ENCODE measurements around the gene MYOM3. TPM values are rescaled to one million over a fixed set of nuclear protein-coding genes. Genes with fewer than 3 reads are reported as not detected.

Gene MYOM3
- polyA plus RNA-seq, 1 donor from 2014 or later = not detected

DNA sequence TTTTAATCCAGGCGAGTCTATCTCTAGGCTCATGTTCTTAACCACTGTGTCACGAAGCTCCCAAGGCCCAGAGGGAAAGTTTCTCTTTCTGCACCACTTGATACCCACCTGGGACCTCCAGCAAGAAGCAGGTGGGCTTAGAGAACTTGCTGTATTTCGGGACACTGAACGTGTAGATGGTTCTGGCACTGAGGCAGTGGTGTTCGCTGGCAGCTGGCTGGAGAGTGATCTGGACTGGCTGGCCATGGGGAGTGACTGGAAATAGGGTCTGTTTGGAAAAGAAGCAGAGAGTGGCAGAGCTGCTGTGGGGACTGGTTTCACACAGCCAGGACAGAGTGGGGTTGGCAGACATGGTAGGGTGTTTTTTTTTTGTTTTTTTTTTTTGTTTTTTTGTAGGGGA lies 47.4 kb upstream of the MYOM3 start:
- H3K4me3 ChIP-seq (ENCODE audit: low read length) = no peak overlapping the region
- H3K4me2 ChIP-seq (ENCODE audit: low read length) = no peak overlapping the region
- H4K20me1 ChIP-seq (ENCODE audit: insufficient read depth) = no peaks in the 10 kb centered on the region
- H3F3A ChIP-seq (ENCODE audit: insufficient read depth, low read length, poor library complexity, severe bottlenecking) = no peaks in the 10 kb centered on the region
- H3K9ac ChIP-seq (ENCODE audit: low read length) = no peak overlapping the region
- no peaks in the 10 kb centered on the region for H3K9me2 ChIP-seq (ENCODE audit: insufficient read depth, low read length)
- no peaks in the 10 kb centered on the region for H3K27me3 ChIP-seq (ENCODE audit: insufficient read depth, low read depth, low read length)
- H3K79me2 ChIP-seq (replicated peaks; ENCODE audit: insufficient read depth, low read length) = no peaks in the 10 kb centered on the region
- H3K27ac ChIP-seq (ENCODE audit: low read length) = no peak overlapping the region
- H3K9me3 ChIP-seq (ENCODE audit: low read length) = no peaks in the 10 kb centered on the region
- no peak overlapping the region for H2AFZ ChIP-seq (ENCODE audit: low read depth, low read length)
- TF ChIP-seq, protein P1, sequence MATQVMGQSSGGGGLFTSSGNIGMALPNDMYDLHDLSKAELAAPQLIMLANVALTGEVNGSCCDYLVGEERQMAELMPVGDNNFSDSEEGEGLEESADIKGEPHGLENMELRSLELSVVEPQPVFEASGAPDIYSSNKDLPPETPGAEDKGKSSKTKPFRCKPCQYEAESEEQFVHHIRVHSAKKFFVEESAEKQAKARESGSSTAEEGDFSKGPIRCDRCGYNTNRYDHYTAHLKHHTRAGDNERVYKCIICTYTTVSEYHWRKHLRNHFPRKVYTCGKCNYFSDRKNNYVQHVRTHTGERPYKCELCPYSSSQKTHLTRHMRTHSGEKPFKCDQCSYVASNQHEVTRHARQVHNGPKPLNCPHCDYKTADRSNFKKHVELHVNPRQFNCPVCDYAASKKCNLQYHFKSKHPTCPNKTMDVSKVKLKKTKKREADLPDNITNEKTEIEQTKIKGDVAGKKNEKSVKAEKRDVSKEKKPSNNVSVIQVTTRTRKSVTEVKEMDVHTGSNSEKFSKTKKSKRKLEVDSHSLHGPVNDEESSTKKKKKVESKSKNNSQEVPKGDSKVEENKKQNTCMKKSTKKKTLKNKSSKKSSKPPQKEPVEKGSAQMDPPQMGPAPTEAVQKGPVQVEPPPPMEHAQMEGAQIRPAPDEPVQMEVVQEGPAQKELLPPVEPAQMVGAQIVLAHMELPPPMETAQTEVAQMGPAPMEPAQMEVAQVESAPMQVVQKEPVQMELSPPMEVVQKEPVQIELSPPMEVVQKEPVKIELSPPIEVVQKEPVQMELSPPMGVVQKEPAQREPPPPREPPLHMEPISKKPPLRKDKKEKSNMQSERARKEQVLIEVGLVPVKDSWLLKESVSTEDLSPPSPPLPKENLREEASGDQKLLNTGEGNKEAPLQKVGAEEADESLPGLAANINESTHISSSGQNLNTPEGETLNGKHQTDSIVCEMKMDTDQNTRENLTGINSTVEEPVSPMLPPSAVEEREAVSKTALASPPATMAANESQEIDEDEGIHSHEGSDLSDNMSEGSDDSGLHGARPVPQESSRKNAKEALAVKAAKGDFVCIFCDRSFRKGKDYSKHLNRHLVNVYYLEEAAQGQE (IDR thresholded peaks at IDR 0.05; ENCODE audit: borderline replicate concordance) = no peak
- TF ChIP-seq RAD21 (conservative IDR thresholded peaks at IDR 0.05) = no peak
- no peak for TF ChIP-seq SMC3 (conservative IDR thresholded peaks at IDR 0.05; ENCODE audit: poor library complexity)
- TF ChIP-seq, protein P2, sequence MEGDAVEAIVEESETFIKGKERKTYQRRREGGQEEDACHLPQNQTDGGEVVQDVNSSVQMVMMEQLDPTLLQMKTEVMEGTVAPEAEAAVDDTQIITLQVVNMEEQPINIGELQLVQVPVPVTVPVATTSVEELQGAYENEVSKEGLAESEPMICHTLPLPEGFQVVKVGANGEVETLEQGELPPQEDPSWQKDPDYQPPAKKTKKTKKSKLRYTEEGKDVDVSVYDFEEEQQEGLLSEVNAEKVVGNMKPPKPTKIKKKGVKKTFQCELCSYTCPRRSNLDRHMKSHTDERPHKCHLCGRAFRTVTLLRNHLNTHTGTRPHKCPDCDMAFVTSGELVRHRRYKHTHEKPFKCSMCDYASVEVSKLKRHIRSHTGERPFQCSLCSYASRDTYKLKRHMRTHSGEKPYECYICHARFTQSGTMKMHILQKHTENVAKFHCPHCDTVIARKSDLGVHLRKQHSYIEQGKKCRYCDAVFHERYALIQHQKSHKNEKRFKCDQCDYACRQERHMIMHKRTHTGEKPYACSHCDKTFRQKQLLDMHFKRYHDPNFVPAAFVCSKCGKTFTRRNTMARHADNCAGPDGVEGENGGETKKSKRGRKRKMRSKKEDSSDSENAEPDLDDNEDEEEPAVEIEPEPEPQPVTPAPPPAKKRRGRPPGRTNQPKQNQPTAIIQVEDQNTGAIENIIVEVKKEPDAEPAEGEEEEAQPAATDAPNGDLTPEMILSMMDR (IDR thresholded peaks at IDR 0.05; ENCODE audit: poor library complexity, severe bottlenecking) = no peak
- no peak for TF ChIP-seq EZH2 (IDR thresholded peaks at IDR 0.05; ENCODE audit: borderline replicate concordance, insufficient read depth, low read length, poor library complexity, severe bottlenecking)
- no peak for TF ChIP-seq POLR2AphosphoS5 (IDR thresholded peaks at IDR 0.05)
- TF ChIP-seq TAF1 (IDR thresholded peaks at IDR 0.05; ENCODE audit: low read depth) = no peak
- TF ChIP-seq MXI1 (conservative IDR thresholded peaks at IDR 0.05; ENCODE audit: poor library complexity, severe bottlenecking) = no peak
- H3K36me3 ChIP-seq (ENCODE audit: insufficient read depth, low read length) = no peaks in the 10 kb centered on the region

DNA sequence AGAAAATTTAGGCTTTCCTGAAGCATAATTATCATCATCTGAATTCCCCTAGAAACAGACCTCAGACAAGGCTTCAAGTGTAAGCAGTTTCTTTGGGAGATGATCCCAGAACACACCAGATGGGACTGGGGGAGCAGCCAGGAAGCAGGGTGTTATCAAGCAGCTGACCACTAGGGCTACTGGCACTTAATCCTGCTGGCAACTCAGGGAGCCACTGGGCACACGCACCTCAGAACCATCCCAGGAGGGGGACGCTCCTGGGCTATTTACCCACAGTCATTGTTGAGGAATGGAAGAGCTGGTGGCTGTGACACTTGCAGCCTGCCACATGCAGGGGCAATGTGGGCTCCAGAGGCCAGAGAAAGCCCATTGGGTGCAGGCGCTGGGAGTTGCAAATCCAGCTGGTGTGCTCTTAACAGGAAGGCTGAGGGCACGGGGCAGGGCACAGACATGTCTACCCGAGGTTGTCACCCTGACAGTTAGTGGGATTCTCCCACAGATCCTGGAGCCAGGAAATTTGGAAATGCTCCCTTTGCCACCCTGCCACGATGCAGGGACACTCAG lies 46.1 kb upstream of the MYOM3 start:
- Histone ChIP-seq H3K4me2 (ENCODE audit: low read length) (no peak overlapping the region), H3K9me3 (ENCODE audit: low read length) (no peaks in the 10 kb centered on the region), H3K36me3 (ENCODE audit: insufficient read depth, low read length) (no peaks in the 10 kb centered on the region), H3K9ac (ENCODE audit: low read length) (no peak overlapping the region), H3K27me3 (ENCODE audit: insufficient read depth, low read depth, low read length) (no peaks in the 10 kb centered on the region), H4K20me1 (ENCODE audit: insufficient read depth) (no peaks in the 10 kb centered on the region), H3F3A (ENCODE audit: insufficient read depth, low read length, poor library complexity, severe bottlenecking) (no peaks in the 10 kb centered on the region), H2AFZ (ENCODE audit: low read depth, low read length) (no peak overlapping the region), H3K4me3 (ENCODE audit: low read length) (no peak overlapping the region), H3K27ac (ENCODE audit: low read length) (no peak overlapping the region), H3K79me2 (replicated peaks; ENCODE audit: insufficient read depth, low read length) (no peaks in the 10 kb centered on the region), H3K9me2 (ENCODE audit: insufficient read depth, low read length) (no peaks in the 10 kb centered on the region)
- no peak for TF ChIP-seq EP300 (conservative IDR thresholded peaks at IDR 0.05; ENCODE audit: poor library complexity, severe bottlenecking)
- no peak for TF ChIP-seq POLR2AphosphoS5 (IDR thresholded peaks at IDR 0.05)
- no peak for TF ChIP-seq EZH2 (IDR thresholded peaks at IDR 0.05; ENCODE audit: borderline replicate concordance, insufficient read depth, low read length, poor library complexity, severe bottlenecking)
- no peak for TF ChIP-seq TAF1 (IDR thresholded peaks at IDR 0.05; ENCODE audit: low read depth)
- TF ChIP-seq, protein P2 (IDR thresholded peaks at IDR 0.05; ENCODE audit: poor library complexity, severe bottlenecking) = no peak
- no peak for TF ChIP-seq RAD21 (conservative IDR thresholded peaks at IDR 0.05)
- no peak for TF ChIP-seq SMC3 (conservative IDR thresholded peaks at IDR 0.05; ENCODE audit: poor library complexity)
- TF ChIP-seq MXI1 (conservative IDR thresholded peaks at IDR 0.05; ENCODE audit: poor library complexity, severe bottlenecking) = no peak
- TF ChIP-seq, protein P1 (IDR thresholded peaks at IDR 0.05; ENCODE audit: borderline replicate concordance) = no peak

All from neural cell (in vitro differentiated cells).